Endometrial microvascular endothelial cells (primary cell): ENCODE measurements around the gene TMEM131. TPM values are rescaled to one million over a fixed set of nuclear protein-coding genes. Genes with fewer than 3 reads are reported as not detected.
"Not testable (repeated sequence)": the region's sequence is repeated elsewhere in the genome, so short reads cannot be mapped to it uniquely, and the experiment has no call there.

Experiments
- in situ Hi-C: cut with HindIII; loops from 2 replicates; pipeline ENCODE4 v1.10.0; 2017; ENCODE audit warnings: low sequenced_read_pairs, low pct_unique_long_range_greater_than_20kb; ENCODE audit errors: inconsistent ontology term
- total RNA-seq: library from RNA; depleted of rRNA; stranded (reverse); fragments of >200 nt; gene quantifications from one replicate; pipeline ENCODE4 v1.2.3, GENCODE V29; 2015; ENCODE audit errors: inconsistent ontology term

TMEM131 gene
- total RNA-seq, 1 donor from 2014 or later = 30.9 TPM

GRCh38 chr2:98026292-98026691, 30.5 kb upstream of the TMEM131 start:
- in situ Hi-C loops = no loop called here

- in situ Hi-C loops = no loop called here
Observed at GRCh38 chr2:98025481-98026037, 29.8 kb upstream of the TMEM131 start.

- in situ Hi-C loops = not testable (repeated sequence)
Observed at GRCh38 chr2:98022067-98022466, 26.3 kb upstream of the TMEM131 start.

- in situ Hi-C loops = no loop called here
Observed at GRCh38 chr2:98020992-98021713, 25.4 kb upstream of the TMEM131 start.

GRCh38 chr2:98020516-98020915, 24.8 kb upstream of the TMEM131 start:
- in situ Hi-C loops = no loop called here

- in situ Hi-C loops = no loop called here
Observed at GRCh38 chr2:98016908-98017670, 21.3 kb upstream of the TMEM131 start.

- in situ Hi-C loops = no loop called here
Observed at GRCh38 chr2:98015671-98016070, 19.9 kb upstream of the TMEM131 start.

- in situ Hi-C loops = no loop called here
Observed at GRCh38 chr2:98014379-98014778, 18.6 kb upstream of the TMEM131 start.

GRCh38 chr2:98013407-98014042, 17.8 kb upstream of the TMEM131 start:
- in situ Hi-C loops = no loop called here

GRCh38 chr2:98012561-98012991, 16.8 kb upstream of the TMEM131 start:
- in situ Hi-C loops = no loop called here

GRCh38 chr2:98009887-98010760, 14.4 kb upstream of the TMEM131 start:
- in situ Hi-C loops = no loop called here

GRCh38 chr2:98008415-98008814, 12.7 kb upstream of the TMEM131 start:
- in situ Hi-C loops = no loop called here

- in situ Hi-C loops = no loop called here
Observed at GRCh38 chr2:98006378-98006777, 10.6 kb upstream of the TMEM131 start.

GRCh38 chr2:98004613-98005012, 8.9 kb upstream of the TMEM131 start:
- in situ Hi-C loops = no loop called here

GRCh38 chr2:98004047-98004446, 8.3 kb upstream of the TMEM131 start:
- in situ Hi-C loops = no loop called here

GRCh38 chr2:97999536-97999935, 3.8 kb upstream of the TMEM131 start:
- in situ Hi-C loops = no loop called here

- in situ Hi-C loops = no loop called here
Observed at GRCh38 chr2:97998431-97999005, 2.8 kb upstream of the TMEM131 start.

- in situ Hi-C loops = no loop called here
Observed at GRCh38 chr2:97997784-97998392, 2.1 kb upstream of the TMEM131 start.
